Inflammatory macrophage (primary cell): ENCODE measurements around the gene ABI1.

Experiments used
- DNase-seq, 2 donors: peaks; one replicate each; pipeline ENCODE4 v3.0.0-alpha.2; 2020 to 2022

The ABI1 gene

DNA sequence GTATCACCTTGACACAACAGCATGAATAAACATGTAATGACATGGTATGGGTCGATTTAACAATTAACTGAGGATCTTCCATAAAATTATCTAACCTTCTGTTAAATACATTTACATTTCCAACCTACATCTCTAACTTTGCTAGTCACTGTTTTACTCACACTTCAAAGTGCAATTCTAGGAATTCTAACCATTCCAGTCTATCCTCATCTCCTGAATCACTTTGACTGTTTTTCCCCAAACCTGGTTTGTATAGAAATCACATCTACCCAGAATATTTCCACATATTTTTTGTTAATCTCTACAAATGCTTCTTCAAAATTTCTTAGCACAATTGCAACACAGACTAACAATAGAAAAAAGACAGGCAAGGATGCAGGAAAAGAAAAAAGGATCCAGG lies 6.2 kb downstream of the ABI1 start:
- DNase-seq = no peak

DNA sequence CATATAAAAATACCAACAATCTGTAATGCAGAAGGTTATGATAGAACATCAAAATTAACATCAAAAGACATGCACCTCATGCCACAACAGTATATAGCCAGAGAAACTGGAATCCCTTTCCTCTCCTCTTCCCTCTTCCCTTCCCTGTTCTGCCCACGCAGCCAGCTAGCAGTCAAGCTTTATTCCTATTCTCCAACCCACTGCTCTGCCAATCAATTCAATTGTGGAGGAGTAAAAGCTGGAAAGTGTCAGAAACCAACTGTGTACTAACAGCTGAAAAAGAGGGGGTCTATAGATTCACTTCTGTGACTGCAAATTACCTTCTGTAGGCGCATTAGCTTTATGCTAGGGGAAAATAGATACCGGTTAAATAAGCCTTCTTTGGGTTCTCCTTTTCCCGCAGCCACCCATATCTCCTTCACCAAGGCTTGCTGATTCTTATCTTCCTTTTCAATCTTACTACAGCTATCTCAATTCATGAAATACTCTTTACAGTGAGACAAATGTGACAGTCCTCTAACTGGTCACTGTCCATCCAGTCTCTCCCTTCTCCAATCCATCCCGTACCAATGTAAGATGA lies 16.3 kb downstream of the ABI1 start:
- no peak for DNase-seq

GRCh38 chr10:26843736-26844135 lies 17.0 kb downstream of the ABI1 start:
- DNase-seq = no peak

- DNase-seq = no peak
Observed at GRCh38 chr10:26841733-26842317, 18.9 kb downstream of the ABI1 start.

DNA sequence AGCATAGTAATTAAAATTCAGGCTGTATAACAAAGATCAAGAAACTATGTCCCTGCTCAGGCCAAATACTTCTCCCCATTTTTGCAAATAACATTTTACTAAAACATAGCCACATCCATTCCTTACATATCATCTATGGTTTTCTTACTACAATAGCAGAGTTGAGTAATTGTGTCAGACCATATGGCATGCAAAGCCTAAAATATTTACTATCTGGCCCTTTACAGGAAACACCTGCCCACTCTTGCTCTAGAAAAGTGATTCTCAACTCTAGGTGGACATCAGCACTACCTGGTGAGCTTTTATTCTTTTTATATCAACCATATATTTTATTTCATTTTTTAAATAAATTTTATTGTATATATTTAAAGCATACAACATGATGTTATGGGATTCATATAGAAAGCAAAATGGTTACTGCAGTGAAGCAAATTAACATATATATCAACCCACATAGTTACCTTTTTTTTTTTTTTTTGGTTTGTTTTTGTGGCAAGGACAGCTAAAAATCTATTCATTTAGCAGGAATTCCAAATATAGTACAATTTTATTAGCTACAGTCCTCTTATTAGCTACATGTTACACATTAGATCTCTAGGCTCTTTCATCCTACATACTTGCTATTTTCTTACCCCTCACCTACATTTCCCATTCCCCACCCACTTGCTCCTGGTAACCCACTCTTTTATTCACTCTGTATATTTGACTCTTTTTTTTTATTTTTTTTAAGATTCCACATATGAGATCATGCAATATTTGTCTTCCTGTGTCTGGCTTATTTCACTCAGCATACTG lies 19.6 kb downstream of the ABI1 start:
- no peak for DNase-seq

DNA sequence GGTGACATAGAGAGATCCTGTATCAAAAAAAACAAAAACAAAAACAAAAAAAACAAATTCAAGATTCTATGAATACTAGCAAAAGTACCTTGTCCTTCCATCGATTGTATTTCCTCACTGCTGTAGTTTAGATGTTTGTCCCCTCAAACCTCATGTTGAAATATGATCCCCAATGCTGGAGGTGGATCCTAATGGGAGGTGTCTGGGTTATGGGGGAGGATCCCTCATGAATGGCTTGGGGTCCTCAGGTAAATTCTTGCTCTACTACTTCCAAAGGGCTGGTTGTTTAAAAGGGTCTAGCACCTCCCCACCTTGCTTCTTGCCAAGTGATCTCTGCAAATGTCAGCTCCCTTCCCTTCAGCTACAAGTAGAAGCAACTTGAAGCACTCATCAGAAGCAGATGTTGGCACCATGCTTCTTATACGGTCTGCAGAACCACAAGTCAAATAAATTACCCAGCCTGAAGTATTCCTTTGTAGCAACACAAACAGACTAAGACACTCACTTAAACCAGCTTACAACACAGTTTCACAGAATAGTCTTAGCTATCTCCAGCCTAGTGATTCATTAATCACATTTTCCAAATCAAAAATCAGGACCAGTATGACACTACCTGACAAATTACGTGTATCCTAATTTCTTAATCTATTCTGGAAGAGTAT lies 20.7 kb downstream of the ABI1 start:
- no peak for DNase-seq

DNA sequence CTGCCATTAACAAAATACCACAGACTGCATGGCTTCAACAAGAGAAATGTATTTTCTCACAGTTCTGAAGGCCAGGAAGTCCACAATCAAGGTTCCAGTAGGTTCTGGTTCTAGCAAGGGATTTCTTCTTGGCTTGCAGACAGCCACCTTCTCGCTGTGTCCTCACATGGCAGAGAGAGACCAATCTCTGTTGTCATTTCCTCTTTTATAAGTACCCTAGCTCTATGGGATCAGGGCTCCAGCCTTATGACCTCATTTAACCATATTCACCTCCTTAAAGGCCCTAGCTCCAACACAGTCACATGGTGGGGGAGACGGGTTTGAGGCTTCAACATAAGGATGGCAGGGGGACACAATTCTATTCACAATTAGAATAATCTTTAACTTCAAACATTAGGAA lies 23.6 kb downstream of the ABI1 start:
- DNase-seq = peak; percentile 47 to 54

DNA sequence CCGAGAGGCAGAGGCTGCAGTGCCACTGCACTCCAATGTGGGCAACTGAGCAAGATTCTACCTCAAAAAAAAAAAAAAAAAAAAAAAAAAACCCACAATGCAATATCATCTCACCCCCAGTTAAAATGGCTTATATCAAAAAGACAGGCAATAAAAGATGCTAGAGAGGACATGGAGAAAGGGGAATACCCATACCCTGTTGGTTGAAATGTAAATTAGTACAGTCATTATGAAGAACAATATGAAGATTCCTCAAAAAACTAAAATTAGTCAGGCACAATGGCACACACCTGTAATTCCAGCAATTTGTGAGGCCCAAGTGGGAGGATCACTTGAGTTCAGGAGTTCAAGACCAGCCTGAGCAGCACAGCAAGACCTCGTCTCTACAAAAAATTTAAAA lies 25.7 kb downstream of the ABI1 start:
- no peak for DNase-seq

DNA sequence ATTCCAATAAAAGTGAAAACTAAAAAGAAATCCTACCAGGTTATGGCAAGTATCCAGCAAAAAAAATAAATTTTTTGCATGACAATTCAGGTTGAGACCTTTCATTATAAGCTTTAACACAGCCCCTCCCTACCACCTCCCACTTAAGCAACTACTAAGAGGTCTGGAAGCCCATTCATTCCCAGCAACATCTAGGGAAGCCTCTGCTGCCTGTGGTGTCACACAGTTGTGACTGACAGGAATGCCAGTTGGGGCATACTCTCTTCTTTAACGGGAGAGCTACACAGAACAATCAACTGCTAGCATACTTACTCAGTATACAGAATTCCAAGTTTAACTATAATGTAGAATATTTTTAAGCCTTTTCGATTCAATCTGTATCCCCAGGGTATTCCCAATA lies 27.8 kb downstream of the ABI1 start:
- DNase-seq = no peak

DNA sequence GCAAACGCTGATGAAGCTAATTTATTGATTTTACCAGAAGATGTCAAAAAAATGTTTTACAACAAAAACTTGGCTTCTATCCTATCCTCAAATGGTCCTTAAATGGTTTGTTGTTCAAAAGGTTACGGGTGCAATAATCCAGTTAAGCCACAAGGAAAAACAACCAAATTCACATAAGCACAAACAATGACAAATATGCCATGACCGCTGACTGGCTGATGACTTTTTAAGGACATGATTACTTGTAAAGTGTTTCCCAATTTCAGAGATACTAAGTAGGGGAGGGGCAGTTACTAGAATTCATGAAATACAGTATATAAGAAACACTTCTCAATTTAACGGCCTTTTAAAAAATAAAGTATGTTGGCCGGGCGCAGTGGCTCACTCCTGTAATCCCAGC lies 28.8 kb downstream of the ABI1 start:
- no peak for DNase-seq

DNA sequence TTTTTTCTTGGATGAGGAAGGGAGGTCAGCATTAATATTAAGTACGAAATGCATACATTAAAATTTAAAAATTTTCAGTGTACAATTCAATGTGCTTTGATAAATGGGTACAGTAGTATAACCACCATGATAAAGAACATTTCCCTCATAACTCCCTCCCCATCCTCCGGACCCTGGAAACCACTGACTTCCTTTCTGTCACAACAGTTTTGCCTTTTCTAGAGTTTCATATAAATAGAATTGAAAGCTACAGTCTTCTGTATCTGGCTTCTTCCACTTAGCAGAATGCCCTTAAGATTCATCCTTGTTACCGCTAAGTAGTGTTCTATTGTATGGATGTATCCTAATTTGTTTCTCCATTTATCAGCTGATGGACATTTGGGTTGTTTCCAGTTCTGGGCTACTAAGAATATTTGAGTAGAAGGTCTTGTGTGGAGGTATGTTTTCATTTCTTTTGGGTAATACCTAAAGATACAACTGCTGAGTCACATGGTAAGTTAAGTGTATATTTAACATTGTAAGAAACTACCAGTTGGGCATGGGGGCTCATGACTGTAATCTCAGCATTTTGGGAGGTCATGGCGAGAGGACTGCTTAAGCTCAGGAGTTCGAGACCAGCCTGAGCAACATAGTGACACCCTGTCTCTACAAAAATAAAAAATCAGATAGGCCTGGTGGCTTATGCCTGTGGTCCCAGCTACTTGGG lies 30.8 kb downstream of the ABI1 start:
- no peak for DNase-seq

DNA sequence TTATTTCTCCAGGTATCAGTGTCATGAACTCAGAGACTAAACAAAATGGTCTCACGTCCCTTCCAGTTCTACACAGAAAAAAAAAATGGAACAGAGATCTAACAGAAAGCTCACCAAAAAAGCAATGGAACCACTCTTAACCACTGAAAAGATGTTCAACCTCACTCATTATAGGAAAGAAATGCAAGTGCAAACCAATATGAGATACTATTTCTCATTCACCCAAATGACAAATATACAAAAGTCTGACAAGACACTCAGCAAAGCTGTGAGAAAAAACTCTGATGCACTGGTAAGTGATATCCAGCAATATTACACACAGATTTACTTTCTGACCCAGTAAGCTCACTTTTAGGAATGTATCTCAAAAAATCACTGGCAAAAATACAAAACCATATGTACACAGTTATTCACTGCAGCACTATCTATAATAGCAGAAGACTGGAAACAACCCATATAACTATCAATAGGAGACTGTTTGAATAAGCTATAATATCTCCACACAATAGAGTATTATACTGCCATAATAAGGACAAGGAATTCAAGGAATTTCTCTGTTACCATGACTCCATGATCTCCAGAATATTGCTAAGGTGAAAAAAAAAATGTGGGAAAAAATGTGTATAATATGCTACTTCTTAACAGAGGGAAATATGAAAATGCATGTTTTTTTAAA lies 36.6 kb downstream of the ABI1 start:
- no peak for DNase-seq

- no peak for DNase-seq
Observed at GRCh38 chr10:26821699-26822570, 38.8 kb downstream of the ABI1 start.

DNA sequence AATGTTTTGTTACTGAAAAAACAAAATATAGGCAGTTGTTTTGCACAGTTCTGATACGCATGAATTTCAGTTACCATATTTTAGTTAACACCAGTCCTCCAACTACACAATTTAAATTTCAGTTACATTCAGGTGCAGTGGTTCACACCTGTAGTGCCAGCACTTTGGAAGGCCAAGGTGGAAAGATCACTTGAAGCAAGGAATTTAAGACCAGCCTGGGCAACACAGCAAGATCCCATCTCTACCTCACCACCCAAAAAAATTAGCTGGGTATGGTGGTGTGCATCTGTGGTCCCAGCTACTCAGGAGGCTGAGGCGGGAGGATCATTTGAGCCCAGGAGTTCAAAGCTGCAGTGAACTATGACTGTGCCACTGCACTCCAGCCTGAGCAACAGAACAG lies 45.3 kb downstream of the ABI1 start:
- DNase-seq = no peak

- DNase-seq = no peak
Observed at GRCh38 chr10:26810435-26811026, 50.2 kb downstream of the ABI1 start.

GRCh38 chr10:26809973-26810372 lies 50.8 kb downstream of the ABI1 start:
- no peak for DNase-seq

- no peak for DNase-seq
Observed at GRCh38 chr10:26807532-26807931, 53.2 kb downstream of the ABI1 start.

DNA sequence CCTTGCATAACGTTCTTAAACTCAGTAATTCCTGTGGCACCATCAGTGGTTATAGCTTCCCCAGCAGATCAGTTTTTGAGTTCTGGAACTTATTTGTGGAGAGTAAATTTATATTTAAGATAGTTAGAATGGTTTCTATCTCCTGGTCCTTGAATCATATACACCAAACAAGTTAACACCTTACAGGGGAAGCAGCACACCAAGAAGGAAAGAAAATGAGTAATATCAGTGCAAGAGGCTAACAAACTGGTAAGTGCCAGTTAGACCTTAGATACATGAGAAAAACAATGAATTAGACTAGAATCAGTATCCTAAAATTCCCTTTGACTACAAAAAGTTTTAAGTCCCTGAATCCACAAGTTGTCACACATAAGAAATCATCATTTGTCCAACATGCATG lies 54.2 kb downstream of the ABI1 start:
- no peak for DNase-seq

- no peak for DNase-seq
Observed at GRCh38 chr10:26805567-26806245, 55.1 kb downstream of the ABI1 start.
